HAP-1 (cell line): Measurements from ENCODE around the gene TXNRD3.

Experiments used
- DNase-seq, 2 experiments: peaks; one replicate each; pipeline ENCODE4 v3.0.0-alpha.2; 2016 to 2020; ENCODE audit warnings: low spot score in 2 of 2
- H3K27me3 ChIP-seq: fragments of 250-450 bp; sonication (Bioruptor Pico); 2 replicates; pipeline ENCODE4 v1.5.1; 2020; ENCODE audit warnings: low read depth, mild to moderate bottlenecking, moderate library complexity
- H3K36me3 ChIP-seq: fragments of 250-450 bp; sonication (Bioruptor Pico); replicated peaks from 2 replicates; pipeline ENCODE4 v1.5.1; 2020; ENCODE audit warnings: mild to moderate bottlenecking
- H3K4me1 ChIP-seq: fragments of 250-450 bp; sonication (Bioruptor Pico); 2 replicates; pipeline ENCODE4 v1.5.1; 2020; ENCODE audit warnings: mild to moderate bottlenecking
- H3K4me3 ChIP-seq: fragments of 250-450 bp; sonication (Bioruptor Pico); 2 replicates; pipeline ENCODE4 v1.5.1; 2020; ENCODE audit warnings: mild to moderate bottlenecking, moderate library complexity
- H3K9me3 ChIP-seq: fragments of 250-450 bp; sonication (Bioruptor Pico); 2 replicates; pipeline ENCODE4 v1.5.1; 2020; ENCODE audit warnings: mild to moderate bottlenecking, moderate library complexity
- in situ Hi-C: fragments of 300-500 bp; cut with MboI; formaldehyde crosslinking; loops from 3 replicates; pipeline ENCODE4 v1.14.3; 2020; ENCODE audit warnings: low sequenced_read_pairs, inconsistent platforms, mixed read lengths

TXNRD3 gene

GRCh38 chr3:126680667-126681055 is 25.7 kb upstream of the TXNRD3 start:
- Histone ChIP-seq H3K4me3 (no peak overlapping the region), H3K4me1 (no peaks in the 10 kb centered on the region), H3K27me3 (no peaks in the 10 kb centered on the region; the same call in none of the 2 replicates), H3K36me3 (no peaks in the 10 kb centered on the region), H3K9me3 (no peaks in the 10 kb centered on the region)
- in situ Hi-C loops, result loop anchor here (25.0 kb wide), 1 partner anchor 782 kb away; no protein-coding TSS in a partner anchor
- no peak for DNase-seq

DNA sequence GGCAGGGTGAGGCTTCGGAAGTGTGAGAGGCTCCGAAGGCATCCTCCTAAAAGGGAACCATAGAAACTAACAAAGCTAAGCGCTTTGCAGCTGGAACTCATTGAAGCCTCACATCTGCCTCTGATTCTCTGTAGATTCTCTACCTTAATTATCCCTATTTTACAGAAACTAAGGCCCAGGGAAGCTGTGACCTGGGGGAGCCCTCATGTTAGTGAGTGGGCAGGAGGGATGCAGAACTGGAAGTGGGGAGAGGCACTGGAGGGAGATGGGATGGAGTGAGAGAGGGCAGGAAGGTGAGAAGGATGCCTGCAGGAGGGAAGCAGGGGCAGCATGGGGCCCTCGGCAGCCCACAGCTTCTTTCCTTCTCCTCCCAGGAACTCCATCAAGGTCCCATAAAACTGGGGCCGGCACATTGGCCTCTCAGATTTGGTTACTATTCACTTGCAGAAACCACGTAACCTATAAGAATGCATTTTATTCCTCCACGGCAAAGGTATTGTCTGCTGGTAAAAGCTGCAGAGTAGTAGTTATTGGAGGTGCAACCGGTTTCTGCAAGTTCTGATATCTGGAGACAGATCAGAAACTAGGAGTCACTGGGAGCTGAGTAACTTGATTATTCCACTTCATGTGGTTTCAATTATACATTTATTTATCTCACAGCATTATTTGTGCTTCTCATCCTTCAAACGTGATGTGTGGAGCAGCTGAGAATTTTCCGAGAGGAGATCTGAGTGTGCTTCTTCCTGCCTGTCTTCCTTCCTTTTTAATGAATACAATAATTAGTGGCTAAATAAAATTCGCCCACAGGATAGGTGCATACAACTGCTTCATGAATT is 25.1 kb upstream of the TXNRD3 start:
- H3K4me1 ChIP-seq, result no peaks in the 10 kb centered on the region
- no peak for DNase-seq
- H3K36me3 ChIP-seq, result no peaks in the 10 kb centered on the region
- no peaks in the 10 kb centered on the region; the same call in none of the 2 replicates for H3K27me3 ChIP-seq
- no peak overlapping the region for H3K4me3 ChIP-seq
- H3K9me3 ChIP-seq, result no peaks in the 10 kb centered on the region
- in situ Hi-C loops, result loop anchor here (10.0 to 25.0 kb wide), 2 partner anchors 782 to 865 kb away; no protein-coding TSS in a partner anchor

DNA sequence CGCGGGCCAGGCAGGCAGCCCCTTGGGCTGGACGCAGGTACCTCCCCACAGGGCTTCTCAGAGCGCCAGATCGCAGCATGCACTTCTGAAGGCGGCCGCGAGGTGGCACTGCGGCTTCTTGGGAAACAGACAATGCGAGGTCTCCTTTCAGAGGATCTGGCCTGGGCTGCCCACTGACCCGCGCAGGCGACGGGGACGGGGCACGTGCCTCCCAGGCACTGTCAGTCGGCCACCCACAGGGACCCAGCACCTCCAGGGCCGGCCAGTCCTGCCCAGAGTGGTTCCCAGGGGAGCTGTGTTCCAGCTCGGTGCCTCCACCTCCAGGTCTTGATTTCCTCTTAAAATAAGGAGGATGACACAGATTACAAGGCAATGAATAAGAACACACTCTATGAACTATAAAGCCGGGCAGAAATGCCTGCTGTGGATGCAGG is 24.4 kb upstream of the TXNRD3 start:
- peak; percentile 45 to 91 for DNase-seq
- H3K4me1 ChIP-seq, result no peaks in the 10 kb centered on the region
- H3K4me3 ChIP-seq, result no peak overlapping the region
- in situ Hi-C loops, result loop anchor here (10.0 to 25.0 kb wide), 2 partner anchors 783 to 865 kb away; no protein-coding TSS in a partner anchor
- no peaks in the 10 kb centered on the region for H3K36me3 ChIP-seq
- H3K27me3 ChIP-seq, result no peaks in the 10 kb centered on the region; the same call in none of the 2 replicates
- H3K9me3 ChIP-seq, result no peaks in the 10 kb centered on the region

- H3K9me3 ChIP-seq, result no peaks in the 10 kb centered on the region
- no peaks in the 10 kb centered on the region for H3K36me3 ChIP-seq
- no peak for DNase-seq
- no peaks in the 10 kb centered on the region for H3K4me1 ChIP-seq
- in situ Hi-C loops, result loop anchor here (10.0 to 25.0 kb wide), 2 partner anchors 783 to 866 kb away; no protein-coding TSS in a partner anchor
- no peak overlapping the region for H3K4me3 ChIP-seq
- no peaks in the 10 kb centered on the region; the same call in none of the 2 replicates for H3K27me3 ChIP-seq
Measured at GRCh38 chr3:126678693-126679317, 23.9 kb upstream of the TXNRD3 start.

DNA sequence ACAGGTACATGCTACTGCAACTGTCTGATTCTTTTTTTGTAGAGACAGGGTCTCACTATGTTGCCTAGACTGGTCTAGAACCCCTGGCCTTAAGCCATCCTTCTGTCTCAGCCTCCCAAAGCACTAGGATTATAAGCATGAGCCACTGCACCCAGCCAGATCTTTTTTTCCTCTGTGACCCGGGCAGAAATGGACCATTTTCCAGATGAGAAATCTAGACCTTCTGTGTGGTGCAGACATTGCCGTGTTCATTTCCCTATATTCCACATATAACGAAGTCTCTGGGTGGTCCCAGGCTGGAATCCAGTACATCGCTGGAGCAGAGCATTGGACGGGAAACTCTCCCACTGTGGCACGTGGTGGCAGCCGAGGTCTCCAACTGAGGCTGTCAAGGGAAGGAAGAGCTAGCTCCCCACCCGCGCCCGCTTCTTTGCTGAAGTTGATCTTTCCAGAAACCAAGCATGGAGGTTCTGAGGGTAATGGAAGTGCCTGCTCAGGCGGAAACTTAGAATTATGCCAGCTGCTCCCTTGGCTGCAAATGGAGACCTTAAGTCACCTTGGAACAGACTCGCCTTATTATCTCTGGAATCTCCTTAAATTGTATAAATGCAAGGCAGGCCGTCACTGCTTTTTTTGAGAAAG is 23.1 kb upstream of the TXNRD3 start:
- Histone ChIP-seq H3K36me3 (no peaks in the 10 kb centered on the region), H3K4me3 (no peak overlapping the region), H3K4me1 (no peaks in the 10 kb centered on the region), H3K9me3 (no peaks in the 10 kb centered on the region), H3K27me3 (no peaks in the 10 kb centered on the region; the same call in none of the 2 replicates)
- no peak for DNase-seq
- in situ Hi-C loops, result loop anchor here (10.0 to 25.0 kb wide), 2 partner anchors 784 to 867 kb away; no protein-coding TSS in a partner anchor

DNA sequence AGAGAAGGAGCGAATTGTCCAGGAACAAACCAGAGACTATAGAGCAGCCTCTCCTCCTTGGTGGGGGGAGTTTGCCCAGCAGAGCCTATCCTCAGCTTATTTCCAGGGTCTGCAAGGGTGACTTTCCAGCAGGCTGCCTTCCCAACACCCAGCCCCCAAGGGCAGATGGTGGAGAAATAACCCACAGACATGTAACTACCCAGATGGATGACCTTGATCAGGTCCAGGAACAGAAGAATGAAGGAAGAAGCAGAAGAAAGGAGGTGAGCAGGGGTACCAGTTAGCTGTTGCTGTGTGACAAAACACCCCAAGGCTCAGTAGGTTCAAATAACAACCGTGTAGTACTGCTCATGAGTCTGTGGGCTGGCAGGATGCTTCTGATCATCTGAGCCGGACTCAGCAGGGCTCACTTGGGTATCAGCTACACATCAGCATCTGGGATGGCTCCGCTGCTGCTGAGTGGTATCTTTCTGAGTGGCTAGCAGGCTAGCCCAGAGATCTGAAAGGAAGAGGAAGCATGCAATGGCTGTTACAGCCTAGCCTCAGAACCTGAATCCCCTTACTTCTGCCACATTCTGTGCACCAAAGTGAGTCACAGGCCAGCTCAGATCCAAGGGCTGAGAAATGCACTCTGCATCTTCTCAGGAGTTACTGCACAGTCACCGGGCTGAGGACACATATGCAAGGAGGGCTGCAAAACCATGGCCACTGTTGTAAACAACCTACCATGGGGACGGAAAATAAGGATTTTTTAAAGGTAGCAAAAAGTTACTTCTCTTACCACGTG is 22.2 kb upstream of the TXNRD3 start:
- no peaks in the 10 kb centered on the region for H3K9me3 ChIP-seq
- in situ Hi-C loops, result loop anchor here (10.0 to 25.0 kb wide), 2 partner anchors 785 to 868 kb away; no protein-coding TSS in a partner anchor

GRCh38 chr3:126672741-126673140 is 17.8 kb upstream of the TXNRD3 start:
- no peak overlapping the region for H3K4me3 ChIP-seq
- no peaks in the 10 kb centered on the region; the same call in 1 of the 2 replicates for H3K27me3 ChIP-seq
- no peaks in the 10 kb centered on the region for H3K4me1 ChIP-seq
- no peaks in the 10 kb centered on the region for H3K9me3 ChIP-seq
- in situ Hi-C loops, result loop anchor here (10.0 kb wide), 1 partner anchor 872 kb away; no protein-coding TSS in a partner anchor
- DNase-seq, result no peak
- no peaks in the 10 kb centered on the region for H3K36me3 ChIP-seq

More for the DNA sequence above, 22.2 kb upstream of the TXNRD3 start:
- no peak for DNase-seq
- H3K4me3 ChIP-seq, result no peak overlapping the region
- H3K4me1 ChIP-seq, result no peaks in the 10 kb centered on the region
- H3K36me3 ChIP-seq, result no peaks in the 10 kb centered on the region
- no peaks in the 10 kb centered on the region; the same call in none of the 2 replicates for H3K27me3 ChIP-seq

DNA sequence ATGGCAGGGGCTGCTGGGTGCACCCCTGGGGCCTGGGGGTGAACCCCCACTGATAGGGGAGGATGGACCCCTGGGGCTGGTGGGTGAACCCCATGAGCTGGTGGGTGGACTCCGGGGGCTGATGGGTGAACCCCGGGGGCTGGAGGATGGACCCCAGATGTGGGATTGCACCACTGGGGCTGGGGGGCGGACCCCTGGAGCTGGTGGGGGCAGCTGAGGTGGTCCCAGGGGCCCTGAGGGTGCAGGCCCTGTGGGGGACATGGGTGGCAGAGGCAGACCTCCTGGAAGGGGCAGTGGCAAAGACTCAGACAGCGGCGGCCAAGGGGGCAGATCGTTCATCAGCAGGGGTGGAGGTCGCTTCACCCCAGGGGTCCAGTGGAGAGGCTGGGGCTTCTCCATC is 17.4 kb upstream of the TXNRD3 start:
- no peaks in the 10 kb centered on the region for H3K9me3 ChIP-seq
- in situ Hi-C loops, result loop anchor here (10.0 kb wide), 1 partner anchor 872 kb away; no protein-coding TSS in a partner anchor
- no peak overlapping the region for H3K4me3 ChIP-seq
- no peaks in the 10 kb centered on the region for H3K36me3 ChIP-seq
- no peak for DNase-seq
- no peaks in the 10 kb centered on the region; the same call in 1 of the 2 replicates for H3K27me3 ChIP-seq
- H3K4me1 ChIP-seq, result no peaks in the 10 kb centered on the region

GRCh38 chr3:126671521-126671920 is 16.6 kb upstream of the TXNRD3 start:
- Histone ChIP-seq H3K27me3 (no peaks in the 10 kb centered on the region), H3K4me1 (no peaks in the 10 kb centered on the region), H3K4me3 (no peak overlapping the region), H3K9me3 (no peaks in the 10 kb centered on the region), H3K36me3 (no peaks in the 10 kb centered on the region)
- in situ Hi-C loops, result loop anchor here (10.0 kb wide), 1 partner anchor 873 kb away; no protein-coding TSS in a partner anchor
- no peak for DNase-seq

DNA sequence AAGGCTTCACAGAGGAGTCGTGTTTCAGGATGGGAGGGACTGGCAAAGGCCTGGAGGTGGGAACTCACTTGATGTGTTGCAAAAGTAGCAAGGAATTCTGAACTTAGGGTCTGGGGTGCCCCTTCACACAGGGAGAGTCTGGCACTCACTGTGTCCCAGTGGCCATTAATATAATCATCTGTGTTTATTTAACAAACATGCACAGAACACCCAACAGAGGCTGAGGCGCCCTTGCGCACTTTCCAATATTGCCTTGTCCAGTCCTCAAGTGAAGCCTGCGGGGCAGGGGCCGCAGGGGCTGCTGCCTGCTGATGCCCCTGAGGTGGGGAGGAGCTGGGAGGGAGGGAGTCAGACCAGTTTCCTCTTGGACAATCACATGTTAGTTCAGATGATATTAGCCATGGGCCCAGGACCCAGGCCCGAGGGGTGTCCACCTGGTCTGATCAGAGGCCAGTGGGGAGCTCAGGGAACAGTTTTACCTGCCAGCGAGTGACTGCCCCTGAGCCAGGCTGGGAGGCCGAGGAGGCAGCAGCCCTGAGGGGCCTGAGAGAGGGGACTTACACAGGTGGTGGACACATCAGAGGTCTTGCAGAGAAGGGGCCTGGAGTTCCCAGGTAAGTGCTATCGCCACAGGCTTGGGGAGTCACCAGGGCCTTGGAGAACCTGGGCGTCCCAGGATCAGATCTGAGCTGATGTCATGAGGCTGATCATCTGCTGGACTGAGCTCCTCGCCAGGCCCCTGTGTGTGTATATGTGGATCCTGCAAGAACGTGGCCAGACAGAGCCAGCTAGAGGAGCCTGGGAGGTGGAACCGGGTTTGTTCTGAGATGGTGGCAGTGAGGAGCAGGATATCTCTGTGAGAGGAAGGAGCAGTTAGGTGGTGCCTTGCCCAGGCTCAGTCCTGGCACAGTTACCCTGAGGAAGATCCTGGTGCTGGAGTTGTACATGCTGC is 13.8 kb upstream of the TXNRD3 start:
- Histone ChIP-seq H3K36me3 (no peaks in the 10 kb centered on the region), H3K4me1 (no peaks in the 10 kb centered on the region), H3K27me3 (no peaks in the 10 kb centered on the region), H3K4me3 (no peak overlapping the region), H3K9me3 (no peaks in the 10 kb centered on the region)
- DNase-seq, result no peak
- in situ Hi-C loops, result no loop called here

DNA sequence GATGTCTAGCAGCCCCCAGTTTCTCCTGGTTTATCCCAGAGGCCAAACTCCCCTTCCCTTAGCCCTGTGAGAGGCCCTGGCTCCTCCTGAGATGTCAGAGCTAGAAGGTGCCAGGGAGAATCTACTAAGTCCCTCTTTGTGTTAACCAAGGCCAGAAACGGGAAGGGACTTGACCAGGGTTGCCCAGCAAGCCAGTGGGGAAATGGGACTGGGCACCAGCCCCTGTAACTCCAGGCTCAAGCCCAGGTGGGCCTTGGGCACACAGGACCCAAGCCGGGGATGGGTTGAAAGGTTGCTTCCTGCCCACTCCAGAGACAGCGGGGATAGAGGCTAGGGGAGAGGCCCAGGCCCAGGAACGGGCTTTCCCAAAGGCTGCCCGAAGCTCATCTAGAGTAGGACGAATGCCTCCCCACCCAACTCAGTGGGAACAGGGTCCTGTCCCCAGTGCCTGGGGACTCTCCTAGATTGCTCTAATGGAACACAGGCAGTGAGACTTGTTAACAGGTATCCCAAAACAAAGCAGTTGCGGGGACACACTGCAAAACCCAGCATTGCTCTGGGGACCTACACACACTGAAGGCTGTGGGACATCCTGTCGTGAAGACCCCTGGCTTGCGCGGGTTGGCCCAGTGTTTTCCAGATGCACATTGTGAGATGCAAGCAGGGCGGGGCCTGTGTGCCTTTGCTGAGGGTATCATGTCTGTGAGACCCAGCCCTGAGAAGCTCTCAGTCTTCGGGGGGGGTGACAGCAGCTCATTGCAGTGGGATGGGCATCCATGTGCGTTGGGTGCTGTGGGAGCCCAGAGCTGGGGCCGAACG is 12.9 kb upstream of the TXNRD3 start:
- no peak for DNase-seq
- no peaks in the 10 kb centered on the region for H3K9me3 ChIP-seq
- H3K27me3 ChIP-seq, result no peaks in the 10 kb centered on the region
- no peaks in the 10 kb centered on the region for H3K36me3 ChIP-seq
- no peaks in the 10 kb centered on the region for H3K4me1 ChIP-seq
- no peak overlapping the region for H3K4me3 ChIP-seq
- in situ Hi-C loops, result no loop called here
